Measurements from ENCODE around the gene CHD6.
A peak's percentile ranks its signal among the peaks of the same experiment; 100 is the strongest.

CHD6 gene

DNA sequence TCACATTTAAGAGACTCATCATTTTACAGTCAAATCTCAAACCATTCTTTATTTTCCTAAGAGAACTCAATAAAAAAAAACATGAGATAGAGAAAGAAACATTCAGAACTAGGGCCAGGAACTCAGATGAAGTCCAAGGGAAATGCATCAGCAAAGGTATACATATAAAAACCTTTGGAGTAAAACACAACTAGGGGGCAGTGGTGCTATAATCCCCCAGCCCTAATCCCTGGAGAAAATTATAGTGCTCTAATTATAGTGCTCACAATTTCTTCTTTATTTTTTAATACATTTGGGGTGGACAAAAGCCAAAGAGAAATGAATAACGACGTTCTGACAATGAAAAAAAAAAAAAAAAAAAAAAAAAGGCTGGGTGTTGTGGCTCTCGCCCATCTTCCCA lies 151.0 kb downstream of the CHD6 start:
- no peak for DNase-seq (ENCODE audit: low spot score)

GRCh38 chr20:41463567-41463966 lies 154.6 kb downstream of the CHD6 start:
- DNase-seq (ENCODE audit: low spot score): no peak

DNA sequence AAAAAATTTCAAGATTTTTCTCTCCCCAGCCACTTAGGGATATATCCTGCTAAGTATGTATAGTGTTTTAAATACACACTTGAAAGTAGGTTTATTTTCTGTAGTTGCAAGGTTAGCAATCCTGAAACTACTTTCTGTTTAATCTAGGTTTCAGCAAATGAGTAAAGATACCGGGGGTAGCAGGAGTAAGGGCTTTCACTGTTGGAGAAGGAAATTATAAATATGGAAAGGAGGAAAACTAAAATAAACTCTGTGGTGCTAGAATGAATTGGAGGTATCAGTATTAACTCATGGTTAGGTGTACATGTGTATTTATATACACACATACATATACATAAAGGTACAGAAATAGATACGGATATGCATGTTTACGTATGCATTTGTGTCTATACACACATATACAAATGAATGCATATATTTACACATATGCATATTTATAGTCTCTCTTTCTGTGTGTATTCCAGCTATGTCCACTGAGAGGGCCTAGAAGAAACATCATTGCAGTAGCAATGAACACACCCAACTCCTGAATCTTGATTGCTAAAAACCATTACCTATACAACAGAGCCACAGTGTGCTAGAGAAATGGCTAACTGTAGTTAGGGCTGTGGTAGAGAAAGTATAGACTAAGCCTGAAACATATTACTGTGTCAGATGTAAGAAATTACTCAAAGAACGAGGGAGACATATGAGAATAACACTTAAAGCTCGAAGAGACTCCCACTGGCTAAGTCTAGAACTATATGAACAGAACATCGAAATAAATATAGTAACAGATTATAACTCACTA lies 155.6 kb downstream of the CHD6 start:
- no peak for DNase-seq (ENCODE audit: low spot score)

GRCh38 chr20:41458761-41459160 lies 159.4 kb downstream of the CHD6 start:
- no peak for DNase-seq (ENCODE audit: low spot score)

- no peak for DNase-seq (ENCODE audit: low spot score)
Observed at GRCh38 chr20:41457173-41457857, 160.9 kb downstream of the CHD6 start.

DNA sequence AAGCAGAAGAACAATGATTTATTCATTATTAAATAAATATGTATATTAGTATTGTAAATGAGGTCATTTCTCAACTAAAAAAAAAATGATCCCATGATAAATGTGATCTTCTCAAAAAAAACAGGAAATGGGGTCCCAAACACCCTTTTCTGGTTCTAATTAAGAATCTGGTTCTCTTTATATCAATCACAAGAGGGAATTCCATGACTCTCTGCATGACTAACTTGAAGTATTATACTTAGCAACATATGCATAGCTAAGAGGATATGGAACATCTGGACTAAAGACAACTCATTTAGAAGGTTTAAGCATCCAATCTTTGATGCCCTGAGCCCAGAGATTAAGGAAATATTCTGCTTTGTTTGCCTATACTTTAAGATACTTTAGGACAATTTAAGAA lies 161.8 kb downstream of the CHD6 start:
- no peak for DNase-seq (ENCODE audit: low spot score)

DNA sequence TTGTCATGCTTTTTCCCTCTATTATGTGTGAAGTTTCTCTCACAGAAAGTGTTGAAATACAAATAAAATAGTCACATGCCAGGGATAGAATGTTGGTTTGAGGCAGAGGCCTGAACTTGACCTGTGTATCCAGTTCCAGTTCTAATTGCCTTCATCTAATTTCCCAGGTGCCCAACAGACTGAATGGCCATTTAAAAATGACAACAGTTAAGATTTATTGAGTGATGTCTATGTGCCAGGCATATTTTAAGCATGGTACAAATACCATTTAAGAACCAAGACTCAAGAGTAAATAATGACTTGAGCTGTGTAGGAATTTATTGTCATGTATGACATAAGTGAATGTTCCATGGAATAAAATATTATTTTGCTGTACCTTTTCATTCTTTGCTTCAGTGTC lies 163.9 kb downstream of the CHD6 start:
- no peak for DNase-seq (ENCODE audit: low spot score)

DNA sequence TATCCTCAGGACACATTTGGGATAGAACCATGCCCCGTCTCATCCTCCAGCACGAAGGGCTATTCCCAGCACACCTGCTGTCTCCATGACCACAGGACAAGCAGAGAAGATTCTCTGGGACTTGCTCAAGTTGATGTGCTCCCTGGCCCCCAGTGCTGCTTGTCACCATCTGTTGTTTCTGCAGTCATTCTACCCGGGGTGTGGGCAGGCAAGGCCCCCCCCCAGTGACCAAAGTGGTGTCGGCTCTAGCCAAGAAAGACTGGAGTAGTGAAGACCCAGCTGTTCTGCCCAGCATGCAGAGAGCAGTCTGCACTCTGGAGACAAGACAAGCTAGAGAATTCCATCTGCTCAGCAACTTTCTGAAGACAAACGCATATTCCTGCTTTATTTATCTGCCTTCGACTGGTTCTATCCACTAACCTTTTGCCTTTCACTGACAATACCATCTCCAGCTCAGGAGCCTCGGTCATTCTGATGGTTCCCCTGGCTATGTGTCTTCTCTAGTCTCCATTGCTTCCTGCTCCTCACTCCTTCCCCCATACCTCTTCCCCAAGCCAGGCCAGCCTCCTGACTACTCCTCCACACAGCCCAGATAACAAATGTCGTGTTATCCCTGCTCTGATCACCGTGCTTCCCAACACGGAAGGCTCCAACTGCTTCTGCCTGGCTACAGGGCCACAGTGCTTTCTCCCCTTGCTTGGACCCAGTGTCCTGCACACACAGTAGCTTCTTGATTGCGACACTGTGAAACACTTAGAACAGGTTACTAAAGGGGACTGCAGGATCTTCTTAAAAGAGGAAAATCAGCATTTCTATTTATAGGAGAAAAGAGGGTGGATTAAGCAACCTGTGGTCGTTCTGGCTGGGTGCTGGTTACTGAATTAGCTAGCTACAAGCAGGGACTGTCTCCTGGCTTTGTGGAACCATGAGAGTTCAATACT lies 164.9 kb downstream of the CHD6 start:
- DNase-seq (ENCODE audit: low spot score): no peak

GRCh38 chr20:41452226-41452625 lies 166.0 kb downstream of the CHD6 start:
- DNase-seq (ENCODE audit: low spot score): no peak

GRCh38 chr20:41447006-41447405 lies 171.2 kb downstream of the CHD6 start:
- DNase-seq (ENCODE audit: low spot score): no peak

- DNase-seq (ENCODE audit: low spot score): no peak
Observed at GRCh38 chr20:41446456-41446855, 171.7 kb downstream of the CHD6 start.

DNA sequence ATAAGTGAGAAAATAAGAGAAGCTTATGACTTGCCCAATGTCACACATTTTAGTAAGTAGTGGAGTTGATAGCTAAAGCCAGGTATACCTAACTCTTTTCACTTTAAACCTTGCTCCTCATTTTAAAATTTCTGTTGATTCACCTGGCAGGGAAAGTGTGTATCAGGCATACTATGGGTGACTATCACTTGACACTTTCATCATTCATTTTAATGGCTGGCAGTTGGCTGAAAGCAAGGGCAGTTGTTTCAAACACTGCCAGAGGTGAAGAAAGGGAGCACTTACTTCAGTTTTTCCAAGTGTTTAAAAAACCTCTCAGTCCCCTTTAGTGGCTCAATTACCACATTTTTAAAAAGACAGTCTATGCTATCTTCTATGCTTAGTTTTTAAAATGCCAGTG lies 173.4 kb downstream of the CHD6 start:
- no peak for DNase-seq (ENCODE audit: low spot score)

- no peak for DNase-seq (ENCODE audit: low spot score)
Observed at GRCh38 chr20:41443691-41444090, 174.5 kb downstream of the CHD6 start.

DNA sequence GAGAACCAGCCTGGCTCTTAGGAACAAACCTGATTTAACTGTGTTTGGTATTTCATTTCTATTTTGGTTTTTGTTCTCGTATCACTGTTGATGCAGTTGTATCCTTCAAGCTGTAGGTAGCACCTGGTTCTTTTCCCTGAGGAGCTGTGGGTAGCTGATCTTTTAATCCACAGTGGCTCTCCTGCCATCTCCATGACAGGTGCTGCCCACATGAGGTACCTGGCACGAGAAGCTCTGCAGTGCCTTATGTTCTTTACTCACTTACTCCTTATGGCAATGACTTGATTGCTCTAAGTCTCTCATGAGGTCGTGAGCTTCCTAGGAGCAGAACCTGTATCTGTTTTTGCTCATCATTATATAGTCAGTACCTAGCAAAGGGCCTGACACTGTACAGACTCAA lies 177.3 kb downstream of the CHD6 start:
- DNase-seq (ENCODE audit: low spot score): no peak

DNA sequence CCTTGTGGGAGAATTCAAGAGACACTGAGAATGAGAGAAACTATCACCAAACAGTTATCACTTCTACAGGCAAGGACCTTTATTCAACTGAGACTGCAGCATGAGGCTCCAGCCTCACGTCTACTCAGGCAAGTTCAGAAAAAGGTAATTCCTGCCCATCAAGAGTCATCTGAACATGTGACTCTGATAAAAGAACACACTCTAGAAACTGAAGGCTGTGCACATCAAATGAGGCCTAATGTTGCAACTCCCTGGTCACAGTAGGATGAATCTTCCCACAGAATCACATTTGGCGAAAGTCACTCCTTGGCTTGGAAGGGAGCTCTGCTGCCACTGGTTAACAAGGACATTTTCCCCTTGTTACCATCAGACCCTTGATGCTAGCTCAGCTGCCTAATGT lies 180.3 kb downstream of the CHD6 start:
- DNase-seq (ENCODE audit: low spot score): no peak

GRCh38 chr20:41436679-41437078 lies 181.5 kb downstream of the CHD6 start:
- no peak for DNase-seq (ENCODE audit: low spot score)

DNA sequence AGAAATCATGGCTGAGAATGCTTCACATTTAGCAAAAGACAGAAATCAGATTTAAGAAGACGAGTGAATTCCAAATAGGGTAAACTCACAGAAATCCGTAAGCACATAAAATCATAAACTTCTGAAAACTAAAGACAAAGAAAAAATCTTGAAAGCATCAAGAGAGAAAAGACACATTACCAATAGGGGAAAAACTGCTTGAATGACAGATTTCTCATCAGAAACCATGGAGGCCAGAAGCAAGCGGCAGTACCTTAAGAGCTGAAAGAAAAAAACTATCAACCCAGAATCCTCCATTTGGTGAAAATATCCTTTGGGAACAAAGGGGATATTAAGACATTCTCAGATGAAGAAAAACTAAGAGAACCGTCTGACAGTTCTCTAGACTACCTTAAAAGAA lies 185.0 kb downstream of the CHD6 start:
- no peak for DNase-seq (ENCODE audit: low spot score)

GRCh38 chr20:41432746-41433145 lies 185.4 kb downstream of the CHD6 start:
- no peak for DNase-seq (ENCODE audit: low spot score)

GRCh38 chr20:41428285-41428684 lies 189.9 kb downstream of the CHD6 start:
- DNase-seq (ENCODE audit: low spot score): peak; percentile 46

GRCh38 chr20:41427833-41428232 lies 190.3 kb downstream of the CHD6 start:
- DNase-seq (ENCODE audit: low spot score): no peak

DNA sequence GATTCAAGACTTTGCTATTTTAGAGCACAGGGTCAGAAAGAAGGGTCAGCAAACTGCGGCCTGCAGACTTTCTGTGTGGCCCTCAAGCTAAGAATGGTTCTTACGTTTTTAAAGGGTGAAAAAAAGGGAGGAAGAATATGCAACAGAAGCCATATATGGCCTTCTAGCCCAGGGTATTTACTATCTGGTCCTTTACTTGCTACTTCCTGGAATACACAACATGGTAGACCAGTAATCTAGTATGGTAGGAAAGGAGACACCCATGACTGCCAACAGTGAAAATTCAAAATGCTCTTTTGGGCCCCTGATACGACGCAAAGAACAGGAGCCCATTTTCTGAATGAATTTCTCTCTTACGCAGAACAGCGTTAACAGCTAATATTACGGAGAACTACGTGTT lies 191.2 kb downstream of the CHD6 start:
- no peak for DNase-seq (ENCODE audit: low spot score)

DNA sequence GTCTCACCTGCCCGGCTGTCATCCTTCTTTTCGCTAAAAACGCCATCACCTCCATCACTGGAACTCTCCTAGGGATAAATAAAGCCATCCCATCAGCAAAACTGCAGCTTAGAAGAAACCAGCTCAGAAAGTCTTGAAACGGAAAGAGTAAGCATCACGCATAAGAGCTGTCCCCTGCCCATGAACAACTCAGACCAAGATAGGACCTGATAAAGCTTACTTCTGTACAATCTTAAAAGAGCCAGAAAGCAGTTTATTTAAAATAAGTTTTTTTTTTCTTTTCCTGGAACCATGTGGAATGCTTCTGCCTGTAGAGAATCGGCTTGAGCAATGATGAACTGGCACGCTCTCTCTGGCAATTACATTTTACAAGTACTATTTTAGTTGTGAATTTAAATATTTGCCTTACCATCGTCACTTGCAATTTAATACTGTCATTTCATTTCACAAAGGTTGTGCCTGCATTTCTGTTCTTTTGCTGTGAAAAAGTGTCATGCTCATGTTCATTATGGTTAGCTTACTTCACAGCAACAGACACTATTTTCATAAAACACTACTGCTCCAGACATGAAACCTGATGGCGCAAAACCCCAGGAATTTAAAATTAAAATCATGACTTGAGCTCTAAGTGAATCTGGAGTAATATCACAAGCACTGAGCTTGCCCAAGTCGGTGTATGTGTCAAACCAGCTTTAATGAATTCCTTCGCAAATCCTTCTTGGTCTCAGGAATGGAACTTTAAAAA lies 191.9 kb downstream of the CHD6 start:
- no peak for DNase-seq (ENCODE audit: low spot score)

All from CD4-positive, alpha-beta T cell treated with Interleukin-2 at 100 ng/mL for 4 hours (primary cell).